GM23248 (cell line): ENCODE results near the gene GDAP1L1. TPM values are rescaled to one million over a fixed set of nuclear protein-coding genes. Genes with fewer than 3 reads are reported as not detected.
A peak's percentile ranks its signal among the peaks of the same experiment; 100 is the strongest.

Experiments
- DNase-seq: peaks from one replicate; pipeline ENCODE4 v3.0.0-alpha.2; 2015
- H2AFZ ChIP-seq: fragments of 200-600 bp; sonication (generic); 2 replicates; pipeline ENCODE4 v1.6.1; 2016; ENCODE audit warnings: antibody characterized with exemption
- H3F3A ChIP-seq: fragments of 200-600 bp; sonication (generic); 2 replicates; pipeline ENCODE4 v1.6.1; 2016; ENCODE audit warnings: mild to moderate bottlenecking, antibody characterized with exemption, mixed run types; ENCODE audit not compliant: insufficient read depth
- H3K27ac ChIP-seq: fragments of 200-600 bp; sonication (generic); 2 replicates; pipeline ENCODE4 v1.5.1; 2016; ENCODE audit warnings: mild to moderate bottlenecking
- H3K27me3 ChIP-seq: fragments of 200-600 bp; sonication (generic); replicated peaks from 2 replicates; pipeline ENCODE4 v1.6.1; 2016; ENCODE audit warnings: mild to moderate bottlenecking; ENCODE audit not compliant: insufficient read depth
- H3K36me3 ChIP-seq: fragments of 200-600 bp; sonication (generic); 2 replicates; pipeline ENCODE4 v1.6.1; 2016; ENCODE audit warnings: low read depth, mild to moderate bottlenecking
- H3K4me1 ChIP-seq: fragments of 200-600 bp; sonication (generic); 2 replicates; pipeline ENCODE4 v1.6.1; 2016; ENCODE audit warnings: mild to moderate bottlenecking; ENCODE audit not compliant: insufficient read depth
- H3K4me2 ChIP-seq: fragments of 200-600 bp; sonication (generic); one replicate; pipeline ENCODE4 v1.6.1; 2016; ENCODE audit warnings: mild to moderate bottlenecking; ENCODE audit not compliant: unreplicated experiment
- H3K4me3 ChIP-seq: fragments of 200-600 bp; sonication (generic); 2 replicates; pipeline ENCODE4 v1.5.1; 2016; ENCODE audit warnings: mild to moderate bottlenecking
- H3K79me2 ChIP-seq: fragments of 200-600 bp; sonication (generic); 2 replicates; pipeline ENCODE4 v1.6.1; 2016; ENCODE audit warnings: mild to moderate bottlenecking; ENCODE audit not compliant: insufficient read depth
- H3K9ac ChIP-seq: fragments of 200-600 bp; sonication (generic); 2 replicates; pipeline ENCODE4 v1.6.1; 2016; ENCODE audit warnings: mild to moderate bottlenecking
- H3K9me2 ChIP-seq: fragments of 200-600 bp; sonication (generic); 2 replicates; pipeline ENCODE4 v1.6.1; 2016; ENCODE audit warnings: mixed run types, mild to moderate bottlenecking, moderate library complexity; ENCODE audit not compliant: insufficient read depth
- H3K9me3 ChIP-seq: fragments of 200-600 bp; sonication (generic); one replicate; pipeline ENCODE4 v1.6.1; 2017; ENCODE audit warnings: low read depth
- H4K20me1 ChIP-seq: fragments of 200-600 bp; sonication (generic); 2 replicates; pipeline ENCODE4 v1.6.0; 2016; ENCODE audit not compliant: insufficient read depth
- EZH2 ChIP-seq: fragments of 200-600 bp; sonication (generic); IDR thresholded peaks from 2 replicates; pipeline ENCODE4 v1.6.1; 2018; ENCODE audit warnings: antibody characterized with exemption, mild to moderate bottlenecking; ENCODE audit not compliant: insufficient read depth, poor library complexity, severe bottlenecking
- EZH2phosphoT487 ChIP-seq: fragments of 200-600 bp; sonication (generic); IDR thresholded peaks from 2 replicates; pipeline ENCODE4 v1.6.1; 2018; ENCODE audit warnings: antibody characterized with exemption, moderate library complexity, mild to moderate bottlenecking, low read depth; ENCODE audit not compliant: insufficient read depth
- WGBS, 2 experiments: methylation state at CpG; one replicate each; pipeline ENCODE4 v1.1.6; 2015 to 2017; ENCODE audit warnings: low lambda C conversion rate in 2 of 2, low coverage in 1 of 2; ENCODE audit errors: missing lambda C conversion rate in 2 of 2; 5-methylcytosine and 5-hydroxymethylcytosine counted together
- in situ Hi-C: fragments of 300-500 bp; cut with MboI; formaldehyde crosslinking; loops from 2 replicates; pipeline ENCODE4 v1.15.0; 2020
- polyA plus RNA-seq: library from polyadenylated mRNA; unstranded; fragments of >200 nt; fragmentation: Nextera tagmentation; extraction: Ambion mirVana; gene quantifications from 2 replicates; pipeline ENCODE4 v1.2.1, GENCODE V29; 2016
- total RNA-seq: library from RNA; depleted of rRNA; stranded (reverse); fragments of >200 nt; shearing (Covaris generic); gene quantifications from 2 replicates; pipeline ENCODE4 v1.2.3, GENCODE V29; 2014

Gene GDAP1L1
- total and polyA plus RNA-seq, 2 experiments from 2014 or later: not detected

DNA sequence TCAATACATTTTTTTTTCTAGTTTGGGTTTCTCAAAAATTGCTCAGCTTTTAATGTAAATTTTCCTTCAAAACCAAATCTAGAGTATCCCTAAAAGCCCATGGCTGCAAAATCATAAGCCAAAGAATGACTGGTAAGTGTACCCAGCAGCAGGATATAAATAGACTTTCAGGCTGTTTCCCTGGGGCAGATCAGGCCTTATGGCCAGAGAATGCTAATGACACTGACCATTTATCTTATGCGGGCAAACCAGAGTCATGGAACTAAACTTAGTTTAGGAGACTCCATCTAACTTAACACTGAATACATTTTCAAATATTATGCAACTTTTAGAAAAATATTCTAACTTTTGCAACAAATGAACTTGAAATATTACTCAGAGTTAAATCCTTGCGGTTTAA is 43.9 kb upstream of the GDAP1L1 start:
- Histone ChIP-seq H3F3A (peaks cover 27% of the 10 kb centered on the region), H2AFZ (no peak overlapping the region), H3K9me3 (no peaks in the 10 kb centered on the region), H3K4me3 (no peak overlapping the region), H3K27me3 (no peaks in the 10 kb centered on the region), H4K20me1 (no peaks in the 10 kb centered on the region), H3K79me2 (peaks cover 94% of the 10 kb centered on the region), H3K9me2 (no peaks in the 10 kb centered on the region), H3K4me1 (peaks cover 47% of the 10 kb centered on the region), H3K4me2 (peak overlapping the region; percentile 44), H3K9ac (no peak overlapping the region), H3K36me3 (peaks cover 50% of the 10 kb centered on the region), H3K27ac (peak overlapping the region; percentile 36; the same call in 1 of the 2 replicates)
- peak; percentile 31 for DNase-seq
- WGBS, 2 experiments: 78 to 80% methylated on average over 2 of the region's 2 CpGs
- in situ Hi-C loops: loop anchor here (25.0 kb wide), 1 partner anchor 409 kb away; no protein-coding TSS in a partner anchor
- TF ChIP-seq EZH2phosphoT487 (no peak), EZH2 (no peak)

DNA sequence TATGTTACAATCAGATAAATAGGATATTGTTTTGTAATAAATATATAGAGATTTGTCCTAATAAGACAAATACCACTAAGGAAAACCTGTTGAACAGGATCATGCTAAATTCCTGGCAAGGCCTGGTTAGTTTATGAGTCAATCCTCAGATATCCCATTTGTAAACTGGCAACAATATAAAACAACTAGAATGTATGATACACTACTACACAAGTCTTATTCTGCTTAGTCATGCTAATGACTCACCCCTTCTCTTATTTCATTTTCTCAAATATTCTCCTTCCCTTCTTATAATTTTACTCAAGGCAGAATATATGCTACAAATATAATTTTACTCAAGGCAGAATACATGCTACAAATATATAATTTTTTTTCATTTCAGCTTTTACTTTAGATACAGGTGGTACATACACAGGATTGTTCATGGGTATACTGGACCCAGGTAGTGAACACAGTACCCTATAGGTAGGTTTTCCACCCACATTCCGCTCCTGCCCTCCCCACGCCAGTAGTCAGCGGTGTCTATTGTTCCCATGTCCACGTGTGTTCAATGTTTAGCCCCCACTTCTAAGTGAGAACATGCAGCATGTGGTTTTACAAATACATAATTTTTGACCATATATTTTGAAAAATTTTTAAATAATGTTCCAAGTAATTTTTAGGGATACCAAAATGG is 42.8 kb upstream of the GDAP1L1 start:
- H3K36me3 ChIP-seq: peaks cover 46% of the 10 kb centered on the region
- no peaks in the 10 kb centered on the region for H3K27me3 ChIP-seq
- H3K9ac ChIP-seq: peak overlapping the region; percentile 7; the same call in 1 of the 2 replicates
- H2AFZ ChIP-seq: no peak overlapping the region
- peak; percentile 94 for DNase-seq
- in situ Hi-C loops: loop anchor here (25.0 kb wide), 1 partner anchor 408 kb away; no protein-coding TSS in a partner anchor
- peaks cover 38% of the 10 kb centered on the region for H3F3A ChIP-seq
- 81 to 84% methylated on average over 4 of the region's 4 CpGs for WGBS, 2 experiments
- H3K79me2 ChIP-seq: peaks cover 96% of the 10 kb centered on the region
- peak overlapping the region; percentile 40 for H3K4me3 ChIP-seq
- no peaks in the 10 kb centered on the region for H3K9me3 ChIP-seq
- peaks cover 58% of the 10 kb centered on the region for H3K4me1 ChIP-seq
- H4K20me1 ChIP-seq: no peaks in the 10 kb centered on the region
- no peaks in the 10 kb centered on the region for H3K9me2 ChIP-seq
- TF ChIP-seq EZH2: no peak
- peak overlapping the region; percentile 53 for H3K27ac ChIP-seq
- peak overlapping the region; percentile 64 for H3K4me2 ChIP-seq

DNA sequence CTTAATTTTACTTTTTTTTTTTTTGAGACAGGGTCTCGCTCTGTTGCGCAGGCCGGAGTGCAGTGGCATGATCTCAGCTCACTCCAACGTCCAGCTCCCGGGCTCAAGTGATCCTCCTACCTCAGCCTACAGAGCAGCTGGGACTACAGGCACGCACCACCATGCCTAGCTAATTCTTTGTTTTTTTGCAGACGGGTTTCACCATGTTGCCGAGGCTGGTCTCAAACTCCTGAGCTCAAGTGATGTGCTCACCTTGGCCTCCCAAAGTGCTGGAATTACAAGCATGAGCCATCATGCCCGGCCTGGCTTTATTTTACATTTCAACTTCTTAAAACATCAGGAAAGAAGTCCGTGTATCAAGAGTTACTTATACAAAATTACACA is 42.3 kb upstream of the GDAP1L1 start:
- in situ Hi-C loops: loop anchor here (25.0 kb wide), 1 partner anchor 407 kb away; no protein-coding TSS in a partner anchor
- peaks cover 96% of the 10 kb centered on the region for H3K79me2 ChIP-seq
- no peak for TF ChIP-seq EZH2phosphoT487
- TF ChIP-seq EZH2: no peak

DNA sequence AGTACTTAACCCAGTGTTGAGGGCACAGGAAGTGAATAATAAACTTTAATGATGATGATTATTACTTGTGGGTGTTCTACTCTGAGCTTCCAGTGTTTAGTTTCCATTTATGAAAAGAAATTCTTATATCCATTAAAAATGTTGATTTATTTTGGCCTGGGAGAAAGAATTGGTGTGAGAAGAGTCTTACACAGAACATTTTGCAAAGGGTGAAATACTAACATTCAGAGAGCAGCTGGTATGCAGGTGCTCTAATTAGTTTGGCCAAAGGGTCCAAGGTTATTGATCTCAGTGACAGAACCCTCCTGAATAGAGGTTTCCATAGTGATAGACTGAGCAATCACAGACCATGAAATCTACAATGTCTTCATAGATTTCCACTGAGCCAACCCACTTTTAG is 41.0 kb upstream of the GDAP1L1 start:
- no peak for DNase-seq
- Histone ChIP-seq H3K4me3 (no peak overlapping the region), H3K9me2 (no peaks in the 10 kb centered on the region), H3K4me1 (peaks cover 53% of the 10 kb centered on the region), H3K79me2 (peaks cover 90% of the 10 kb centered on the region), H4K20me1 (no peaks in the 10 kb centered on the region), H3K4me2 (no peak overlapping the region), H3K27me3 (no peaks in the 10 kb centered on the region), H3K9me3 (no peaks in the 10 kb centered on the region), H3F3A (peaks cover 49% of the 10 kb centered on the region), H3K9ac (no peak overlapping the region), H3K27ac (no peak overlapping the region), H2AFZ (no peak overlapping the region), H3K36me3 (peaks cover 29% of the 10 kb centered on the region)
- in situ Hi-C loops: loop anchor here (25.0 kb wide), 1 partner anchor 406 kb away; no protein-coding TSS in a partner anchor
- TF ChIP-seq EZH2 (no peak), EZH2phosphoT487 (no peak)

More for the DNA sequence above, 42.3 kb upstream of the GDAP1L1 start:
- peak overlapping the region; percentile 64 for H3K4me2 ChIP-seq
- peak overlapping the region; percentile 53 for H3K27ac ChIP-seq
- WGBS, 2 experiments: 83 to 85% methylated on average over 10 of the region's 10 CpGs
- DNase-seq: no peak
- H3K9me2 ChIP-seq: no peaks in the 10 kb centered on the region
- H3K9me3 ChIP-seq: no peaks in the 10 kb centered on the region
- peaks cover 59% of the 10 kb centered on the region for H3K4me1 ChIP-seq
- 0 out of 2 replicates have a peak overlapping the region, but pooled peaks have one; percentile 7 for H3K9ac ChIP-seq
- peaks cover 43% of the 10 kb centered on the region for H3F3A ChIP-seq
- no peak overlapping the region for H2AFZ ChIP-seq
- H3K4me3 ChIP-seq: no peak overlapping the region
- peaks cover 42% of the 10 kb centered on the region for H3K36me3 ChIP-seq
- H3K27me3 ChIP-seq: no peaks in the 10 kb centered on the region
- H4K20me1 ChIP-seq: no peaks in the 10 kb centered on the region
